Activated CD8-positive, alpha-beta memory T cell treated with anti-CD3 and anti-CD28 coated beads, Interleukin-2, amount 10 ng/mL, durations not matched to agents 7 days and 5 days (primary cell): ENCODE results near the gene ZMIZ1. TPM values are rescaled to one million over a fixed set of nuclear protein-coding genes. Genes with fewer than 3 reads are reported as not detected.

Source experiments
- ATAC-seq: fragments of 150-1000 bp; cut with Tn5 transposase; one replicate; pipeline ENCODE4 v1.10.0; 2021; ENCODE audit warnings: moderate library complexity
- CTCF ChIA-PET: fragments of 350-600 bp; sonication (Branson Sonifier 250); formaldehyde crosslinking; loops from one replicate; lab custom pipeline; 2021; ENCODE audit warnings: antibody characterized with exemption; lab: Charles Lee
- DNase-seq: peaks from one replicate; pipeline ENCODE4 v3.0.0-alpha.2; 2020
- H3K27ac Mint-ChIP-seq: one replicate; pipeline ENCODE4 v1.8.0; 2021; ENCODE audit warnings: mild to moderate bottlenecking, mixed read lengths
- H3K27me3 Mint-ChIP-seq: one replicate; pipeline ENCODE4 v1.8.0; 2021; ENCODE audit warnings: mixed read lengths
- H3K36me3 Mint-ChIP-seq: one replicate; pipeline ENCODE4 v1.8.0; 2021; ENCODE audit warnings: mild to moderate bottlenecking, mixed read lengths
- H3K4me1 Mint-ChIP-seq: one replicate; pipeline ENCODE4 v1.8.0; 2021; ENCODE audit warnings: mixed read lengths
- H3K4me3 Mint-ChIP-seq: one replicate; pipeline ENCODE4 v1.8.0; 2021; ENCODE audit warnings: mild to moderate bottlenecking, moderate library complexity, mixed read lengths
- H3K9me3 Mint-ChIP-seq: one replicate; pipeline ENCODE4 v1.8.0; 2022; ENCODE audit warnings: low read depth, mixed read lengths
- total RNA-seq, 2 experiments: library from RNA; stranded (reverse); gene quantifications; one replicate each; pipeline ENCODE4 v1.2.3, GENCODE V29; 2021

Gene ZMIZ1
- total RNA-seq, 2 experiments from 2014 or later = 52.7 to 71.5 TPM

- peaks cover 11% of the 10 kb centered on the region for H3K36me3 Mint-ChIP-seq
- H3K27ac Mint-ChIP-seq = no peak overlapping the region
- no peaks in the 10 kb centered on the region for H3K27me3 Mint-ChIP-seq
- DNase-seq (no peak), ATAC-seq (no peak)
- H3K9me3 Mint-ChIP-seq = no peaks in the 10 kb centered on the region
- no peak overlapping the region for H3K4me3 Mint-ChIP-seq
- H3K4me1 Mint-ChIP-seq = peaks cover 7% of the 10 kb centered on the region
- CTCF ChIA-PET = no interaction called here
These were observed 242.3 kb downstream of the ZMIZ1 start for GRCh38 chr10:79310911-79311573.

DNA sequence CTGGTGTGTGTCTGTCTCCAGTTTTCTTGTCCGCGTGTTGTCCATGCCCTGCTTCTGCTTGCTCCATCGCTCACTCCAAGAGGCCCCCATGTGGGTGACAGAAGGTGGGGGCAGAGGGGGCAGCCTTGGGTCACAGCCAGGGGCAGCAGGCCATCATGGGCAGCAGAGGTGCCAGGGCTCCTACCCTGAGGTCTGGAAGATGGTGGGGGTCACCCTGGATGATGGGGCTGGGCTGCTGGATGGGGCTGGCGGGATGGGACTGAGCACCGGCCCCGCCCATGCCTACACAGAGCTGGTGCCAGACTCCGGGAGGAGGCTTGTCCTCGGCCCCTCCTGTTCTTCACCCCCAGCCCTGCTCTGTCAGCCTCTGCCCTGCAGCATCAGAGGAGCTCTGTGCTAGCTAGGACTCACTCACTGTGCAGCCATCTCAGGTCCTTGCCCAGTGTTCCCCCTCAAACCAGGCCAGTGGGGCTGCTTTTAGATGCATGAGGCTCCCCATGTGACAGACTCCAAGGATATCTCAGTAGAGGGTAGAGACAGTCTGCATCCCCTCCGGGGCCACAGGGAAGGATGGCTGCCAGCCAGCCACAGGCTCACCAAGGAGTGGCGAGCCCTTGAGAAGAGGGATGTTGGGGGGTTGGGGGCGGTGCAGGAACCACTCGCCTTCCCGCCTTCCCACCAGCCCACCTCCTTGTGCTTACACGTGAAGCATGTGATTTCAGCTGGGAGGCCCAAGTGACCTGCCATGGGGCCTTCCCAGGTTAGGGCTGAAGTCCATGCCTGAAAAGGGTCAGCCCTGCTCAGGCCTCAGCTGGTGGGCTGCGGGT, 243.0 kb downstream of the ZMIZ1 start:
- H3K36me3 Mint-ChIP-seq = peaks cover 11% of the 10 kb centered on the region
- no peak overlapping the region for H3K4me3 Mint-ChIP-seq
- DNase-seq (no peak), ATAC-seq (no peak)
- H3K27ac Mint-ChIP-seq = peak overlapping the region; percentile 52
- no peaks in the 10 kb centered on the region for H3K9me3 Mint-ChIP-seq
- no peaks in the 10 kb centered on the region for H3K27me3 Mint-ChIP-seq
- H3K4me1 Mint-ChIP-seq = peaks cover 13% of the 10 kb centered on the region
- CTCF ChIA-PET = interaction anchor here (13.5 kb wide), 1 partner anchor 34 kb away, joined by 171 read pairs; the partner anchor contains the start of gene PPIF

DNA sequence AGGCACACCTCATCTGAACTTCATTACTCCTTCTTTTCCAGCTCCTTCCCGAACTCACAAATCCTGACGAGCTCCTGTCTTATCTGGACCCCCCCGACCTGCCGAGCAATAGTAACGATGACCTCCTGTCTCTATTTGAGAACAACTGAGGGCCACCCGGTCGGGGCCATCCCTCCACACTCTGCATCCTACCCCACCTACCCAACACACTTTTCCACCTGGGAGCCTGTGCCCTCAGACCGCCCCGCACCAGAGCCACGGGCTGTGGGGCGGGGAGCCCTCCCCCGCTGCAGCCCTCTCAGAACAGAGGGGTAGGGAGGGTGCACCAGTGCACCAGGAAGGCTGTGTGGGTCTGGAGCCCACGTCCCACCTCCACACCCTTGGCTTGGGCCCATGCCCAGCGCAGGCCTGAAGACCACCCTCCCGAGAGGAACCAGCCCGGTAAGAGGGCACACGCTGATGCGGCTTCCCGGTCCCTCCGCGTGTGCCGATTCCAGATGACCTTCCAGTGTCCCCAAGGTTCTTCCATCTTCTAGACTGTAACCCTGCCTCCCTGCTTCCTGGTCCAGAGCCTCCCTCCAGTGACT, 243.9 kb downstream of the ZMIZ1 start:
- H3K4me3 Mint-ChIP-seq = no peak overlapping the region
- CTCF ChIA-PET = interaction anchor here (13.5 kb wide), 1 partner anchor 33 kb away, joined by 171 read pairs; the partner anchor contains the start of gene PPIF
- H3K27ac Mint-ChIP-seq = peak overlapping the region; percentile 10
- no peak for ATAC-seq
- H3K9me3 Mint-ChIP-seq = no peaks in the 10 kb centered on the region
- H3K27me3 Mint-ChIP-seq = no peaks in the 10 kb centered on the region
- peaks cover 12% of the 10 kb centered on the region for H3K36me3 Mint-ChIP-seq
- DNase-seq = no peak
- peaks cover 22% of the 10 kb centered on the region for H3K4me1 Mint-ChIP-seq

GRCh38 chr10:79313320-79313719, 244.6 kb downstream of the ZMIZ1 start:
- no peak overlapping the region for H3K4me3 Mint-ChIP-seq
- no peaks in the 10 kb centered on the region for H3K9me3 Mint-ChIP-seq
- peaks cover 7% of the 10 kb centered on the region for H3K36me3 Mint-ChIP-seq
- no peaks in the 10 kb centered on the region for H3K27me3 Mint-ChIP-seq
- ATAC-seq (no peak), DNase-seq (no peak)
- no peak overlapping the region for H3K27ac Mint-ChIP-seq
- CTCF ChIA-PET = interaction anchor here (1.4 to 13.5 kb wide), 2 partner anchors 10 to 33 kb away, joined by 4 to 171 read pairs; partner anchors contain the start of gene PPIF
- H3K4me1 Mint-ChIP-seq = peaks cover 29% of the 10 kb centered on the region

DNA sequence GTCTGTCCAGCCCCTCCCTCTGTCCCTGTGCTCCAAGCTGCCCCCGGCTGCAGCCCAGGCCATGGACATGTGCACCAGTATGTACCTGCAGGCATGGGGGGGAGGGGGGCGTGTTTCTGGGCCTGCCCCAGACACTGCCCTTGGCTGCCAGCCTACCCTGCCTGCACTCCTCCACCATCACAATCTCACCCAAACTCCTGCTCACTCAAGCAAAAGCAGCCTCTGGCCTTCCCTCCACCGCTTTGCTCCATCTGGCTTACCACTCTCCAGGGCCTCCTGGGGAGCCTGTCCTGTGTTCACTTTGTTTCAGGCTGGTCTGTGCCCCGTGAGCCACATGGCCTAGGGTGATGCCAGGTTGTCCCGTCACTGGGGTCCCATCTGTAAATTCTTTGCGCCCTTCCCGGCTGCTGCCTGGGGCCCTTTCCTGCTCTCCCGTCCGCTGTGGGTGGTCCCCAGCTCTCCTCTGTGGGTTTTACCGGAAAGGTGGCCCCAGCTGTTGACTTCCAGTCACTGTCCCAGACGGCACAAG, 245.2 kb downstream of the ZMIZ1 start:
- Mint-ChIP-seq H3K4me1 (peaks cover 35% of the 10 kb centered on the region), H3K27ac (peak overlapping the region; percentile 30), H3K4me3 (no peak overlapping the region), H3K9me3 (peaks cover 2% of the 10 kb centered on the region), H3K36me3 (peaks cover 10% of the 10 kb centered on the region), H3K27me3 (no peaks in the 10 kb centered on the region)
- no peak for ATAC-seq
- no peak for DNase-seq
- CTCF ChIA-PET = interaction anchor here (1.4 to 13.5 kb wide), 2 partner anchors 9 to 32 kb away, joined by 4 to 171 read pairs; partner anchors contain the start of gene PPIF

DNA sequence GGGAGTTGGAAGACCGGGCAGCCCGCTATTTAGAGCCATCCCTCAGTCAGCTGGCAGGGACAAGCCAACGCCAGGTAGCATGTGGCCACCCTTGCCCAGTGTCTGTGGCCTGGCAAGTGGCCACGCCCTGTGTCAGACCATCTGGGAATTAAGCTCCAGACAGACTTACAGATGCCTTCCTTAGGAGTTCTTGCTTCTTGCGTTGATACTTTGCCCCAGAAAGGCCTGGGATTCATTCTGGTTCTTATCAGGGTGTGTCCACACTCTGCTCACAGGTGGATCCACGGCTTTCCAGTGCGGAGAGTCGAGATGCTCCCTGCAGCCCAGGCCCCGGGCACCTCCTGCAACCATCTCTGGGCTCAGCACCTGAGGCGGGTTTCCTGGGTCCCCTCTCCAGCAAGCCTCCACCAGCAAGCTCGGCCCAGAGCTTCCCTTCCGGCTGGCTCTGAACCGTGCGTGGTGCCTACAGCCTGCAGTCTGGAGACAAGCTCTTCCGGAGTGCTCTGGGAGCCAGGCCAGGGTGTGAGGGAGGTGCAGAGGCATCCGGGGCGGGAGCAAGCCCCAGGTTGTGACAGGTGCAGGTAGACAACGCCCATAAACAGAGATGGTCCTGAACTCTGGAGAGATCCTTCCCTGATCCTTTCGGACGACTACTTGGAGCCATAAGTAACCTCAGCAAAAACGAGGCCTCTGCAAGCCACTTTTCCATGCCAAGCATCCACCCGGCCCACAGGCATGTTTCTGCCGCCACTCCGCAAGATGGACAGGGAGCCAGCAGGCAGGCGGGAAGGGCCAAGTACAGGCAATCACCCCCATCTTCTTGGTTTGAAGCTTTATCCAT, 246.2 kb downstream of the ZMIZ1 start:
- no peak for ATAC-seq
- CTCF ChIA-PET = interaction anchor here (0.7 to 13.5 kb wide), 7 partner anchors 8 to 59 kb away, joined by 3 to 171 read pairs (median 8); partner anchors contain the start of gene PPIF
- Mint-ChIP-seq H3K4me1 (peaks cover 43% of the 10 kb centered on the region), H3K27ac (peak overlapping the region; percentile 22), H3K9me3 (peaks cover 6% of the 10 kb centered on the region), H3K36me3 (peaks cover 18% of the 10 kb centered on the region), H3K4me3 (no peak overlapping the region), H3K27me3 (no peaks in the 10 kb centered on the region)
- no peak for DNase-seq

DNA sequence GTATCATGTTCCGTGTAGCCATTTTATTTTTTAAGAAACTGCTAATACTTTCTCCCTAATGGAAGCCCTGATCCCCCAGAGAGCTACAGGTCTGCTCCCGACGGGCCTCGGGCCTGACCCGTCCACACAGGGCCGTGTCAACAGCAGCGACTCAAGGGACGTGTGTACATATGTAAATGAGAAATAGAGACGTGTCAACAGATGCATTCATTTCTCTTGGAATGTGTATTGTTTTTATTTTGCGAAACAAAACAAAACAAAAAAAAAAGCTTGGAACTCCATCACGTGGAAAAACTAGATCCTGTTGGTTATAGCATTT, 246.8 kb downstream of the ZMIZ1 start:
- DNase-seq = no peak
- H3K4me1 Mint-ChIP-seq = peaks cover 49% of the 10 kb centered on the region
- H3K4me3 Mint-ChIP-seq = no peak overlapping the region
- H3K27ac Mint-ChIP-seq = peak overlapping the region; percentile 38
- peaks cover 21% of the 10 kb centered on the region for H3K36me3 Mint-ChIP-seq
- CTCF ChIA-PET = interaction anchor here (0.6 to 13.5 kb wide), 9 partner anchors 12 to 65 kb away, joined by 3 to 171 read pairs (median 6); partner anchors contain the start of gene PPIF
- H3K9me3 Mint-ChIP-seq = peaks cover 6% of the 10 kb centered on the region
- no peaks in the 10 kb centered on the region for H3K27me3 Mint-ChIP-seq
- ATAC-seq = no peak

- peak overlapping the region; percentile 94 for H3K27ac Mint-ChIP-seq
- H3K36me3 Mint-ChIP-seq = peaks cover 21% of the 10 kb centered on the region
- peak; percentile 69 for ATAC-seq
- peaks cover 60% of the 10 kb centered on the region for H3K4me1 Mint-ChIP-seq
- DNase-seq = peak; percentile 74
- CTCF ChIA-PET = interaction anchor here (0.5 to 13.5 kb wide), 16 partner anchors 11 to 115 kb away, joined by 3 to 171 read pairs (median 4); partner anchors contain the start of gene PPIF
- no peaks in the 10 kb centered on the region for H3K27me3 Mint-ChIP-seq
- peak overlapping the region; percentile 74 for H3K4me3 Mint-ChIP-seq
- H3K9me3 Mint-ChIP-seq = peaks cover 6% of the 10 kb centered on the region
These were observed 248.1 kb downstream of the ZMIZ1 start for GRCh38 chr10:79316671-79317431.

DNA sequence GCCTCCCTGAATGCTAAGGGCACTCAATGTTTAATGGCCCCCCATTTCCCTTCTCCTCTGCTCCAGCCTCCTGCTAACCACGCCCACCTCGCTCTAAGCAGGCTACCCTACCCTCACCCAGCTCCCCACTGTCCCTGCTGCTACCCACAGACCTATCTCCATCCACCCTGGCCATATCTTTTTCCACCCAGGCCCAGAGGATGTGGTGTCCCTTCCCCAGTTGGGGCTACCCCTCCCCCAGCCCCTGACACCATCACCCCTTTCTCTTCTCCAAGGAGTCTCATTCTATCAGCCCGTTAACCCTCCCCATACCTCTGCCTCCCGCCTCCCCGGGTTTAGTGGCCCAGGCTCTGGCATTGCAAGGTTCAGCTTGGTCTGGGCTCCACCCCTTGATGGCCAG, 249.6 kb downstream of the ZMIZ1 start:
- peaks cover 6% of the 10 kb centered on the region for H3K9me3 Mint-ChIP-seq
- DNase-seq (peak; percentile 56), ATAC-seq (peak; percentile 4)
- no peaks in the 10 kb centered on the region for H3K27me3 Mint-ChIP-seq
- H3K4me3 Mint-ChIP-seq = peak overlapping the region; percentile 74
- CTCF ChIA-PET = interaction anchor here (1.4 to 13.5 kb wide), 4 partner anchors 25 to 74 kb away, joined by 4 to 171 read pairs (median 26); partner anchors contain the start of gene PPIF
- H3K4me1 Mint-ChIP-seq = peaks cover 75% of the 10 kb centered on the region
- H3K36me3 Mint-ChIP-seq = peaks cover 23% of the 10 kb centered on the region
- H3K27ac Mint-ChIP-seq = peak overlapping the region; percentile 94

- CTCF ChIA-PET = interaction anchor here (1.4 to 13.5 kb wide), 4 partner anchors 26 to 75 kb away, joined by 4 to 171 read pairs (median 26); partner anchors contain the start of gene PPIF
- Mint-ChIP-seq H3K4me3 (no peak overlapping the region), H3K36me3 (peaks cover 21% of the 10 kb centered on the region), H3K27ac (peak overlapping the region; percentile 94), H3K27me3 (no peaks in the 10 kb centered on the region), H3K9me3 (peaks cover 6% of the 10 kb centered on the region), H3K4me1 (peaks cover 84% of the 10 kb centered on the region)
- ATAC-seq (no peak), DNase-seq (no peak)
These were observed 250.5 kb downstream of the ZMIZ1 start for GRCh38 chr10:79319115-79319771.

DNA sequence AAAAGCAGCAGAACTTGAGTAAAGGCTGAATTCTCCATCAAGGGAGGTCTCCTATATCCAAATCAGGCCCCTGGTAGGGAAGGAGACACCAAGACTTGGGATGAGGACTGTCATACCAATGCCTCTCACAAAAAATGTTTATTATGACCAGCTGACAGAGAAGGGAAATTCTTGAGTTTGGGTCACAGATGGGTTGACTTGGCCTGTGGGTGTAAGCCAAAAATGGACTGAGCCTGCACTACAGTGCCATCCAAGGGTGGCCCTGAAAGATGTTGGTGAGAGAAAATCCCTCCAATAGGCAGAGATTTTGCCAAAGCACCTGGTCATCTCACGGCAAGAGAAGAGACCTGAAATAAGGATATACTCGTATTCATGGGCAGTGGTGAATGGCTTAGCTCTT, 251.6 kb downstream of the ZMIZ1 start:
- Mint-ChIP-seq H3K27ac (peak overlapping the region; percentile 72), H3K36me3 (peaks cover 21% of the 10 kb centered on the region), H3K4me1 (peaks cover 92% of the 10 kb centered on the region), H3K27me3 (no peaks in the 10 kb centered on the region), H3K4me3 (no peak overlapping the region), H3K9me3 (peaks cover 6% of the 10 kb centered on the region)
- ATAC-seq (no peak), DNase-seq (no peak)
- CTCF ChIA-PET = interaction anchor here (1.0 to 13.5 kb wide), 3 partner anchors 14 to 33 kb away, joined by 3 to 171 read pairs (median 20); partner anchors contain the start of gene PPIF
